ENCODE results near the gene ELMOD1.

DNA sequence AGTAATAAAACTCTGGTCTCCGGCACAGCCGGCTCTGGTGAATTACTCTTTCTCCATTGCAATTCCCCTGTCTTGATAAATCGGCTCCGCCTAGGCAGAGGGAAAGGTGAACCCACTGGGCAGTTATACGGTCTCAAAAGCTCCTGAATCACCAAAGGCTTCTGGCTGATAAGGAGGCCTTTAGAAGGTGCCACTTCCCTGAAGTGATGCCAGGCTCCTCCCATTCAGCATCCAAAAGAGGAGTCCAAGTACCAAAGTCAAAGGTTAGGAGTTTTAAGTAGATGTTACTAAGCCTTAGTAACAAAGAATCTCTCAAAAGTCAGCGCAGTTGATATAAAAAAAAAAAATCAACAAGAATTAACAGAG lies 13.6 kb upstream of the ELMOD1 start:
- TF ChIP-seq, protein P1, sequence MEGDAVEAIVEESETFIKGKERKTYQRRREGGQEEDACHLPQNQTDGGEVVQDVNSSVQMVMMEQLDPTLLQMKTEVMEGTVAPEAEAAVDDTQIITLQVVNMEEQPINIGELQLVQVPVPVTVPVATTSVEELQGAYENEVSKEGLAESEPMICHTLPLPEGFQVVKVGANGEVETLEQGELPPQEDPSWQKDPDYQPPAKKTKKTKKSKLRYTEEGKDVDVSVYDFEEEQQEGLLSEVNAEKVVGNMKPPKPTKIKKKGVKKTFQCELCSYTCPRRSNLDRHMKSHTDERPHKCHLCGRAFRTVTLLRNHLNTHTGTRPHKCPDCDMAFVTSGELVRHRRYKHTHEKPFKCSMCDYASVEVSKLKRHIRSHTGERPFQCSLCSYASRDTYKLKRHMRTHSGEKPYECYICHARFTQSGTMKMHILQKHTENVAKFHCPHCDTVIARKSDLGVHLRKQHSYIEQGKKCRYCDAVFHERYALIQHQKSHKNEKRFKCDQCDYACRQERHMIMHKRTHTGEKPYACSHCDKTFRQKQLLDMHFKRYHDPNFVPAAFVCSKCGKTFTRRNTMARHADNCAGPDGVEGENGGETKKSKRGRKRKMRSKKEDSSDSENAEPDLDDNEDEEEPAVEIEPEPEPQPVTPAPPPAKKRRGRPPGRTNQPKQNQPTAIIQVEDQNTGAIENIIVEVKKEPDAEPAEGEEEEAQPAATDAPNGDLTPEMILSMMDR (IDR thresholded peaks at IDR 0.05), result no peak
- TF ChIP-seq POLR2A (IDR thresholded peaks at IDR 0.05), result no peak
